Measurements from ENCODE around the gene SETD1A. TPM values are rescaled to one million over a fixed set of nuclear protein-coding genes. Genes with fewer than 3 reads are reported as not detected.

SETD1A gene
- total RNA-seq, 2 donors from 2014 or later: 11.8 to 17.7 TPM

GRCh38 chr16:30989469-30990047 is 32.0 kb downstream of the SETD1A start:
- intact Hi-C loops (cut with DNase I): loop anchor here in 1 of 2 donors (10.0 kb wide), 3 partner anchors 105 to 875 kb away; partner anchors contain the start of genes ARMC5 and VKORC1

DNA sequence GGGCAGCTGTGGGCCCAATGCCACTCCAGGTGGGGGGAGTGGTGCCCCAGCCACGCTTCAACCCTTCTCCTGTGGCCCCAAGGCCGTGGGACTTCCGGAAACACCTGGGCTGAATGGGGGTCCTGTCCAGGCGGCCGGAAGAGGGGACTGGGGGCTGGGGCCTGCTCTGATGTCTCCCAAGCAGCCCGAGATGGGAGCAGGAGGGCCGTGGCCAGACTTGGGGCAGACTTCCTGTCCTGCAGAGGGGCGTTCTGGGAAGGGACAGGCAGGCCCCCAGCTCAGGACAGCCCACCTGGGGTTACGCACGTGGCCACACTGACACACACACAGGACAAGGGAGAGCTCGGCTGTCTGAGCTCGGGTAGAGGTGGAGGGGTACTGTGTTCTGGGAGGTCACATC is 32.6 kb downstream of the SETD1A start:
- intact Hi-C loops (cut with DNase I): no loop called here
- no peak for DNase-seq (ENCODE audit: low spot score)

More at GRCh38 chr16:30989469-30990047, 32.0 kb downstream of the SETD1A start:
- DNase-seq (ENCODE audit: low spot score): no peak

DNA sequence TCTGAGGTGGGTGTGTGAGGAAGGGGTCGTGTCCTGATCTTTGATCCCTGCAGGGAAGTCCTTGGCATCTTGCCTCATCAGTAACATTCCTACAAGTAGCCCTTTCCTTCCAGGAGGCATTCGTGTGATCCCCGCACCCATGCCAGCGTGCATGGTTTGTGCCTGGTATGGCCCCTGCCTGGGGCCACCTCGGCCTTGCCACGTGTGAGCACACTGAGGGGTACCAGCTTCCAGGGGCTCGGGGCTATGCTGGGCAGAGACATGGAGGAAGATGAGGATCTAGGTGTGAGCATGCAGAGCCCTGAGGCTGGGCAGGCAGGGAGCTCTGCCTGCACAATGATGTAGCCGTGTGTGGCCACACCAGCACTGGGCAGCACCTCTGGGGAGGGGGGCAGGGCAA is 33.5 kb downstream of the SETD1A start:
- intact Hi-C loops (cut with DNase I): no loop called here
- no peak for DNase-seq (ENCODE audit: low spot score)

- intact Hi-C loops (cut with DNase I): no loop called here
- DNase-seq (ENCODE audit: low spot score): no peak
Measured at GRCh38 chr16:30992276-30992780, 34.8 kb downstream of the SETD1A start.

DNA sequence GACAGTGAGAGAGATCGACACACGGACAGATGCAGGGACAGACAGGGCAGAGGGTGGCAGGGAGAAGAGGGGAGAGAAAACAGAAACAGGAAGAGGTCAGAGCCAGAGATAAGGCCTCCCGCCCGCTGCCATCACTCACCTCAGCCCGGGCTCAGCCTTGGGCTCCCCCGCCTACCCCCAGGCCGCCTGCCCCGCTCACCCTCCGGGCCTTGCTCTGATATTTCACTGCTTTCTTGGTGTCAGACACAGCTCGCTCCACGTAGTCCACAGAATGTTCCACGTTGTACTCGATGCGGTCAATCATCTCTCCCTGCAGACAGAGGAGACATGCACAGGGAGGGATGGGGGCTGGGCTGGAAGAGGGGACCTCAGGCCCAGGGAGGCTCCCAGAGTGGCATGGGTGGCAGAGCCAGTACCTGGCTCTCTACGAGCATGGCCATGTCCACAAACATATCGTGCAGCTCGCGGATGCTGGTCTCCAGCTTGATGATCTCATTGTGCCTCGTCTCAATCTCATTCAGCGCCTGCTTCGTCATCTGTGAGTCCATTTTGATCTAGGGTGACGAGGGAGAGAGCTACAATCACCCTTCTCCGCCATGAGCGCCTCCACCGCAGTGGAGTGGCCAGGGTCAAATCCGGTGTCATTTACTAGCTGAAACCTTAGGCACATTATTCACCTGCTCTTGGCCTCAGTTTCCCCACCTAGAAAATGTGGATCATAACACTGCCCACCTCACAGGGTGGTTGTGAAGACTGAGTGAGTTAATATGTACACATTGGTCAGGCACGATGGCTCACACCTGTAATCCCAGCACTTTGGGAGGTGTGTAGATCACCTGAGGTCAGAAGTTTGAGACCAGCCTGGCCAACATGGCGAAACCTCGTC is 35.6 kb downstream of the SETD1A start:
- no peak for DNase-seq (ENCODE audit: low spot score)
- intact Hi-C loops (cut with DNase I): no loop called here

- intact Hi-C loops (cut with DNase I): loop anchor here in 1 of 2 donors (5.0 kb wide), 1 partner anchor 36 kb away; the partner anchor contains the start of gene STX4
- DNase-seq (ENCODE audit: low spot score): no peak
Measured at GRCh38 chr16:30995927-30996323, 38.4 kb downstream of the SETD1A start.

- intact Hi-C loops (cut with DNase I): loop anchor here in 1 of 2 donors (5.0 kb wide), 1 partner anchor 36 kb away; the partner anchor contains the start of gene STX4
- DNase-seq (ENCODE audit: low spot score): no peak
Measured at GRCh38 chr16:30996324-30996984, 38.9 kb downstream of the SETD1A start.

DNA sequence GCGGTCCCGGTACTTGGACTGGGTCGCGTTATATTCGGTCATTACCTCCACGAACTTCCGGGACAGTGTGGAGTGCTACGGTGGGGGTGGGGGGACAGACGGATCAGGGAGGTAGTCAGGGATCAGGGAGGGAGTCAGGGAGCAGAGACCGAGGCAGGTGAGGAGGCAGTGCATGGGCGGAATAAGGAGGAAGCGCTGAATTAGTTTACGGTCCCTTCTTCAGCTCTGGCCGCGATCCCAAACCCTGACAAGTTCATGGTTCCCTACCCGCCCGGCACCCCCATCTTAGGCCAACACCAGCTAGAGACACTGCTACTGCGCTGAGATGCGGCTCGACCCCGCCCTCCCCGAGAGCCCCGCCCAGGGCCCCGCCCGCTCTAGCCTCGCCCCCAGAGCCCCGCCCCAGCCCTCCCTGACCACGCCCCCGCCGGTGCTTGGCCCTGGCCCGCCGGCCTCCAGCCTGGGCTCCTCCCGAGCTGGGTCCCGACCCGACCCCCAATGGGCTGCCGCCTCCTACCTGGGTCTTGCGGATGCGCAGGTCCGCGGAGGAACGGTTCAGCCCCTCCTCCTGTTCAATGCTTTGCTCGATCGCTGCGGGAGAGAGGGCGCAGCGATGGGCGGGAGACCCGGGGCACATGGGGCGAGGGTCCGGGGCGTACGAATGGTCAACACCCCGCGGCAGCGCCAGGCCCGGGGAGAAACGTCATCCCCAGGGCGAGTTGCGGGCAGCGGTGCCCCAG is 39.6 kb downstream of the SETD1A start:
- intact Hi-C loops (cut with DNase I): loop anchor here in 1 of 2 donors (5.0 kb wide), 1 partner anchor 35 kb away; the partner anchor contains the start of gene STX4
- peak; percentile 96 for DNase-seq (ENCODE audit: low spot score)

DNA sequence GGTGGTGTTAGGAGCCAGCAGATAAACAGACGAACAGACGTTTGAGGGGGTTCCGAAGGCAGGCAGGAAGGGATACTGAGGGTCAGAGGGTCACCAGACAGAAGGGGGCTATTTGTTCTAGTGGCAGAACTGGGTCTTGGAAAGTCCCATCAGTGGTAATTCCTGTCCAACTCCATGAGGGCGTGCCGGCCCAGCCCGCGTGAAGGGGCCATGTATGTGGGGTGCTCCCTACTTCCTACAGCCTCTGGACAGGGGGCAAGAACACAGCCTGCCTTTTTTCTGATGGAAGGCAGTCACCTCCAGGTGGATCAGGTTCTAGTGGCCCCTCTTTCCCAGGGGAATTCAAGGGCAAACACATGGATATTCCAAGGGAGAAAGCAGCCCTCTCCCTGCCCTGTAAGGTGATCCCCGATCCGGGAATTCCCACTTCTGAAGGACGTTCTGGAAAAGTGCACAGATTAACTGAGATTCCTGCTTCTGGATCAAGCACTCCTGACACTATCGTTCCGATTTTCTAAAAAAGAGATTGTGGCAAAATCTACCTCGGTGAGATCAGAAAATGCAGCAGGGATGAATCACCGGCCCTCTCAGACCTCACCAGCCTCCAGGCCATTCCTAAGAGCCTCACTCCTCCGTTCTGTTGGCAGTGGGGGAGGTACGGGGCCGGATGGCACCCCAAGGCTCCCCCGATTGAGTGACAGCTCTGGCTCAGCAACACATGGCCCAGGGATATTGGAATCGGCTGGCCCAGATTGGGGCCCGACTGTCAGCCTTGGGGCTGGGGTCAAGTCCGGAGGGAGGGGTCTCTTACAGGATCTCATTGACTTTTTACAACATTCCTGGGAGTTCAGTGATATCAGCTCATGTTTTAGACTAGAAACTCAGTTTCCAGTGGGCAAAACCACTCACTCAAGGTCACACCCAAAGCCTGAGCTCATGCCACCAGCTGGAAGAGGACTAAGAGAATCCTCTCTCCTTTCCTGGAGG is 40.5 kb downstream of the SETD1A start:
- no peak for DNase-seq (ENCODE audit: low spot score)
- intact Hi-C loops (cut with DNase I): loop anchor here in 1 of 2 donors (5.0 kb wide), 1 partner anchor 34 kb away; the partner anchor contains the start of gene STX4

DNA sequence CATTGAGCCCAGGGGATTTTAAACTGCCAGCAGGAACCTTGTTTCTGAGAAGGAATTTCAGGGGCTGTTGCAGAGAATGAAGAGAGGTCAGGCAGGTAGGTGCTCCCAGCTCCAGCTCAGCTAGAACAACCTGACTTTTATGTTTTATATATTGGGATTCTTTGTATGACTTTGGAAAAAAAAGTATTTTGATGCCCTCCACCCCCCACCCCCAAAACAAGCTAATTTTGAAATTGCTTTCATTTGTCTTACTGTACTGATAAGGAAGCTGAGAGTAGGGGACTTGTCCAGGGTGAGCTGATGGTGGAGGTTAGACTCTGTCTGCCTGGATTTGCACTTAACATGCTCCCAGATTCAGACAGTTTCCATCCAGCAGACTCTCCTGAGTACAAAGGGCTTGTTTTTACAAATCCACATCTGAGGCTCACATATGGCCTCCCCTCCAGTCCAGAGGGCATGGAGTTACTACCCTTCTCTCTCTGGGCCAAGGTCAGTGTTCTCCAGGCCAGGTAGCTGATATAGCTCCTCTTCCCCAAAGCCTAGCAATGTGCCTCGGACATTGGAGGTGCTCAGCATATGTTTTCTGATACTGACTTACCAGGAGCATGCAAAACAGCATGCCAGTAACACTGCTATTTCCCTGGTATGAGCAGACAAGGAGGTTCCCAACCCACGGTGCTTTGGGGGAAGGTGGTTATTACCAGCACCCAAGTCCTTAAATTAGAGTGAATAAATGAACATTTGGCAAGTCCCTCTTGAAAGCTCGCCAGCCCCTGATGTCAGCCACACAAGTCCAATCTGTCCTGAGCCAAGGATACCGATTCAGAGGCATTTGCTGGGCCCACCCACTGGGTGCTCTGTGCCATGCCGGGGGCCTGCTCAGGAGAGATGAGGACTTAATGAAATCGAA is 41.6 kb downstream of the SETD1A start:
- DNase-seq (ENCODE audit: low spot score): no peak
- intact Hi-C loops (cut with DNase I): loop anchor here in 1 of 2 donors (5.0 kb wide), 1 partner anchor 33 kb away; the partner anchor contains the start of gene STX4

- no peak for DNase-seq (ENCODE audit: low spot score)
- intact Hi-C loops (cut with DNase I): no loop called here
Measured at GRCh38 chr16:31000671-31001382, 43.3 kb downstream of the SETD1A start.

DNA sequence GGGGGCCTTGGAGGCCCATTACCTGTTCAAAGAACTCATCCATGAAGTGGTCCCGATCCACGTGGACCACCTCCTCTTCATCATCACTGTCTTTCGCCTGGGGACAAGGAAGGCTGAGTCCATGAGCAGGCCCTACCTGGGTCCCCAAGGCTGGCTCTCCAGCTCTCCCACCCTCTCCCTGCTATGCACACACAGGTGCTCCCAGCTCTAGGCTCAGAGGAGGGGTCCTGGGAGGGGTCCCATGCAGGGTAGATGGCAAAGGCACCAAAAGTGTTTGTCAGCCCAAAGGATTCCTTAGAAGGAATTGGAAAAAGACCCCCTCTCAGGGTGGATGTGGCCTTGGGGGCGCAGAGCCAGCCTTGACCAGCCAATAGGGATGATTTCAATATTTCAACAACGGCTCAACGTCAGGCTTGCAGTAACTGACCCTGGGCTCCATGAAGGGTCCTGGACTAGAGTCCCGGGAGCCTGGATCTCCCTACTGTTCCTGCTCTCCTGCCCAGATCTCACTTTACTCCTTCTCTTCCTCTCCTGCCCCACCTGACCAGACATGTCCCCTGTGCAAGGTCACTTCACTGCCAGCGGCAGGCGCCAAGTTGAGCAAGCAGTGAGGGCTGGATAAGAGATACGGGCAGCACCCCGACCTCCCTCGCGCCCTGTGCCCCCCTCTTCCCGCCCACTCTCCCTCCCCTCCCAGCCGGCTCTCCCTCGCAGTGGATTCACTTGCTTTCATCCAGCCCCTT is 44.1 kb downstream of the SETD1A start:
- no peak for DNase-seq (ENCODE audit: low spot score)
- intact Hi-C loops (cut with DNase I): no loop called here

DNA sequence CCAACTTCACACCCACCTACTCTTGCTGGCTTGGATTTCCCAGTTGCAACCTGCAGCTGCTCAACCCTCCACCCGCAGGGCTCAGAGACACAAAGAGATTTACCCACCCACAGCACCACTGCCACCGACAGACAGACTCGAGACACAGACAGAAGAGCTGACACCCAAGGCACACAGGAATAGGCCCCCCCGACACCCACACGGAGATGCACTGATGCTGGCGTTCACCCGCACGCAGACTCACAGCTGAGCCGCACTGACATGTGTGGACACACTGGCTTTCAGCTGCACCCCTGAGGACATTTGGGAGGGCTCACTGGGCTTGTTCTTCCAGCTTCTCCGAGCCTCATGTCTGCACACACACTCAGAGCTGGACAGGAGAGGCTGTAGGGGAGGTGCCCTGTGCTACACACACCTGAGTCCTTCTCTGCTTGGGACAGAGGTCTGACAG is 44.7 kb downstream of the SETD1A start:
- no peak for DNase-seq (ENCODE audit: low spot score)
- intact Hi-C loops (cut with DNase I): no loop called here

- intact Hi-C loops (cut with DNase I): no loop called here
- no peak for DNase-seq (ENCODE audit: low spot score)
Measured at GRCh38 chr16:31002862-31003341, 45.3 kb downstream of the SETD1A start.

GRCh38 chr16:31003744-31004143 is 46.2 kb downstream of the SETD1A start:
- intact Hi-C loops (cut with DNase I): no loop called here
- DNase-seq (ENCODE audit: low spot score): no peak

All from posterior vena cava (tissue), 2 donors.